ENCODE measurements around the gene DENND5A.
"Not testable (repeated sequence)": the region's sequence is repeated elsewhere in the genome, so short reads cannot be mapped to it uniquely, and the experiment has no call there.

The DENND5A gene

DNA sequence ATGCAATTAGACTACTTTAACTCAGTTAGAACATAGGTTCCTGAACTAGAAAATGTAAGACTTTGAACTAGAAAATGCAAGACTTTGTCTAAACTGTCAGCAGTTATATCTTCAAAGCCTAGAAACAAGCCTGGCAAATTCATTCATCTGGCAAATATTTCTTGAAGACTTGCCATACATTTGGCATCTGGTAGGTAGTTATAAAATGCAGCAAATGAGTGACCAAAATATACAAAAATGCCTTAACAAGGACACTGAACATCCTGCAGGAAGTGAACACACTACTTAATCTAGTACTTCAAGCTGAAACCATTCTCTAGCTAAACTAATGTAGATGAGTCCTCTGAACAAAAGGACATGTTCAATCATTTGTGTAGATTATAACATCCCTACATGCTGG is 89.0 kb downstream of the DENND5A start:
- no peak for DNase-seq (ENCODE audit: low spot score)

DNA sequence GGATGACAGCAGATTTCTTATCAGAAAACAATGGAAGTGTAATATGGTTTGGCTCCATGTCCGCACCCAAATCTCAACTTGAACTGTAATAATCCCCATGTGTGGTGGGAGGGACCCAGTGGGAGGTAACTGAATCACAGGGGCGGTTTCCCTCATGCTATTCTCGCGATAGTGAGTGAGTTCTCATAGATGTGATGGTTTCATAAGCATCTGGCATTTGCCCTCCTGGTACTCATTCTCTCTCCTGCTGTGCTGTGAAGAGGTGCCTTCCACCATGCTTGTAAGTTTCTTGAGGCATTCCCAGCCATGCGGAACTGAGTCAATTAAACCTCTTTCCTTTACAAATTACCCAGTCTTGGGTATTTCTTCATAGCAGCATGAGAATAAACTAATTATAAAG is 92.8 kb downstream of the DENND5A start:
- DNase-seq (ENCODE audit: low spot score), result peak; percentile 46

DNA sequence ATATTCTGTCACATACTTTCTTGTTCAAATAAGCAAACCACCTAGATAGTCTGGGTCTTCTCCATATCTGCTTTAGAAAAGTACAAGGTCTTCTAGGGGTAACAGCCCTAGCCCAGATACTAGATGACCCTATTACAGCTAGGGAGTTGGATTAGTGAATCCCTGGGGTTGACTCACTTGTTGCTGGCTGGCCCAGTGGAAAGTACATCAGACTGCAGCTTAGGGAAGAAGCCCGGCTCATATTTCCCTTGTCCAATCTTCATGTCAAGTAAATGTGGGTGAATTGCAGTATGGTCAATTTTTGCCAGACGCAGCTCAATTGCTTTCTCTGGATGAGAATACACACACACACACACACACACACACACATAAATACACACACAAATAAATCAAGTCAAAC is 94.7 kb downstream of the DENND5A start:
- DNase-seq (ENCODE audit: low spot score), result peak; percentile 46

DNA sequence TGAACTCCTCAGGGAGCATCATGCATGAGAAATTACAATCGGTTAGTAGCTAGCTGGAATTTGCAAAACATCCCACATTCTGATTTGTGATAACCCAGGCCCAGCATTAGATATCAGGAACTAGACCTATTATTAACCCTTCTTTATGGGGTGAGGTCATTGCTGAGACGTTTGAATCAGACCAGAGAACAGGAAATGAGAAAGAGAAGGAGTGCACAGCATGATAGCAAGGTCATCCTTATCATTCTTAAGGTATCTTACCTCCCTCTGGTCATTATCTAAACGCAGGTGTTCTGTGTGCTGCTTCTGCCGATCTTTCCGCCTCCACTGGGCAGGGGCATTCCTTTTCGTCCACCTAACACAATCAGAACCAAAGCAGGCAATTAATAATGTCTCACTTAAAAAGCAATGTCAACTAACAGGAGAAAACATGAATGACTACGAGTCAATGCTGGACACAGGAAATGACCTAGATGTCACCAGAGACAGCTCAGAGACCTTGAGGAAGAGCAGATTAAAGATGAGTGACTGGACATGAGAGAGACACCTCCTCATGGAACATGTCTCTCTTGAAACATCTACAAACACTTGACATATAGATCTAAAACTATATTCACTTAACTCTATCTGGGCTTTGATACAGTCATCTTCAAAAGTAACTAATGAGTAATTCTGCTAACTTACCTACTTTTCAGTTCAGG is 95.4 kb downstream of the DENND5A start:
- peak; percentile 79 for DNase-seq (ENCODE audit: low spot score)

DNA sequence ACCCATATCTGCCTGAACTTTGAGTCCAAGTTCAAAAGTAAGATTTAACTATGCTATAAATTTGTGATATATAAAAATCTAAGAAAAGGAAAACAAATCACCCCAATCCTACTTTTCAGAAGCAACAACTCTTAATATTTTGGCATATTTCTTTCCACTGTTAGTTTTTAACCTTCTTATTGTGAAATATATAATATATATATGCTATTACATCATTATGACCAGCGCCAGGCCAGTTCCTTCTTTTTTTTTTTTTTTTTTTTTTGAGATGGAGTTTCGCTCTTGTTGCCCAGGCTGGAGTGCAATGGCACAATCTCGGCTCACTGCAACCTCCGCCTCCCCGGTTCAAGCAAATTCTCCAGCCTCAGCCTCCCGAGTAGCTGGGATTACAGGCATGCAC is 103.2 kb downstream of the DENND5A start:
- DNase-seq (ENCODE audit: low spot score), result not testable (repeated sequence)

DNA sequence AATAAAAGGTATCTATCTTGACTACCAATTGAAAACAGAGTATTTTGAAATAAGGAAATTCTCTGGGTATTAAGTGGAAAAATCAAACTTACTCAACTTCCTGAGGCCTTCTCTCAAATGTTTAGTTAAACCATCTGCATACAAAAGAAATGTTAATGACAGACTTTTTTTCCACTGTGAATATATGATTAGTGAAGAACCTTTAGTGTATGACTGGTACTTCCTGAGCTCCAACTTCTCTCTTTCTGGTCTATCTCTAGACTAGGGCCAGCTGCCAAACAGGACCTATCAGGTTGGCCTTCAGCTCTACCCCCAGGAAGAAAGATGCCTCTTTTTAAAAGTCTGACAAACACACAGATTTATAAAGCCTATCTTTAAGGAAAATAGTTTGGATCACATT is 105.0 kb downstream of the DENND5A start:
- DNase-seq (ENCODE audit: low spot score), result no peak

GRCh38 chr11:9158898-9159391 is 106.2 kb downstream of the DENND5A start:
- DNase-seq (ENCODE audit: low spot score), result peak; percentile 39

DNA sequence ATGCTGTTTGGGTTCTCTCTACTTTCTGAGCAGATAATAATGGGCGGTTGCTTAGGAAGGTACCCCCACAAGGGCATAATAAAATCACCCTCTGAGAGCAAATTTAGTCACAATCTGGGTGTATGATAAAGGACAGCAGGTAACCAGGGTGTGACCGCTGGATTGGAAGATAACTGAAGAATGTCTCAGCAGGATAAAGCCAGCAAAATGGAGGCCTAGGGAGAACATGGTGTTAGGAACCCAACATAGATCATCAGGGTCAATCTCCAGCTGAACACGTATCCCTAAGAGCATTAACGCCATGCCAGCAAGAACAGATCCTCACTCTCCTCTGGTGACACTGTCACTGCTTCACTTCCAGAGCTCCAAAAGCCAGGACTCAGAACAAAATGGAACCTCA is 109.2 kb downstream of the DENND5A start:
- no peak for DNase-seq (ENCODE audit: low spot score)

DNA sequence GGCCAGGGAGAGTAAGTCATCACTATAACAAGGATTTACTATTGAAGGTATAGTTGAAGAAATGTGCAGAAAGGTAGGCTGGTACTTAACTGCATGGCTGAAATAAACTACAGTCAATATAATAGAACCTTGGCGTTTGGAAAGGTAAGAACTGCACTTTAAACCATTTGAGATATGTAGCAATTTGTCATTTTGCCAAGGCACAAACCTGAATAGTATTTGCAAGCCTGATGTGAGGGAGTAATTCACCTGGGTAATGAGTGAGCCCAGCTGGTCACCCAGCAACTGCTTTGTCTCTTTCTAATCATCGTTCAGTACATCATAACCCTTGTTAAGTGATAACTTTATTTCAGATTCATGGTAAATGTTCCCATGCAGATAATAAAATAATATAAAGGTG is 111.5 kb downstream of the DENND5A start:
- DNase-seq (ENCODE audit: low spot score), result no peak

DNA sequence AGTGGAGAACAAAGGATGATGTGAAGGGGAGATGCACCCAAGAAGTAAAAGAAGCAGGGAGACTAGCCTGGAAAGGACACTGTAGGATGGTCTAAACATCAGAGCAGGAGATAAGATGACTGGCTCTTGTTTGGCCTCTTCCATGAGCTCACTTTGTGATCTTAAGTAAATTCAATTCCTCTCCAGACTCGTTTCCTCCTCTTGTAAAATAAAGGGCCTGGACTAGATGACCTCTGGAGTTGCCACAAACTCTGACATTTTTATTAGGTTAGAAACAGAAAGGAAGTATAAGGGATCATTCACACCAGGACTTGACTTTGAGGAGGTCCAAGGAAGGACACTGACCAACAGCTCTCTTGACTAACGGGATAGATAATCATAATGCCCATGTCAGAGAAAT is 113.5 kb downstream of the DENND5A start:
- DNase-seq (ENCODE audit: low spot score), result no peak

GRCh38 chr11:9150926-9151325 is 114.2 kb downstream of the DENND5A start:
- DNase-seq (ENCODE audit: low spot score), result peak; percentile 21

DNA sequence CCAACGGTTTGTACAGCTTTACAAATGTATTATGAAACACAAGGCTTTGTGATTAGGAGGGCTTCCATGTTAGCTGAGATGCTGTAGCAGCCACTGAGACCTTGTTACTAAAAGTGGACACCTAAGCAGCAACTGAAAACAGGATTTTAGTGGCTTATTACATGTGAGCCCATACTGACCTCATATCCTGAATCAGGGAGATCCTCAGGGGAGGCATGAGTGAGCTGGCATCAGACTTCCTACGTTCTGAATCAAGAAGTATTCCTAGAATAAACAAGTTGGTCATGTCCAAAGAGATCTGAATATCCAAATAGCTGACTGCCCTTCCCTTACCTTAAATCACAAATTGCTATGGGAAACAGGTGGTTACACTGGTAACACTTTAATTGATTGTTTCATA is 114.6 kb downstream of the DENND5A start:
- peak; percentile 84 for DNase-seq (ENCODE audit: low spot score)

GRCh38 chr11:9148727-9149126 is 116.4 kb downstream of the DENND5A start:
- DNase-seq (ENCODE audit: low spot score), result no peak

GRCh38 chr11:9148035-9148434 is 117.1 kb downstream of the DENND5A start:
- no peak for DNase-seq (ENCODE audit: low spot score)

- DNase-seq (ENCODE audit: low spot score), result no peak
These were observed 118.7 kb downstream of the DENND5A start for GRCh38 chr11:9146477-9146876.

DNA sequence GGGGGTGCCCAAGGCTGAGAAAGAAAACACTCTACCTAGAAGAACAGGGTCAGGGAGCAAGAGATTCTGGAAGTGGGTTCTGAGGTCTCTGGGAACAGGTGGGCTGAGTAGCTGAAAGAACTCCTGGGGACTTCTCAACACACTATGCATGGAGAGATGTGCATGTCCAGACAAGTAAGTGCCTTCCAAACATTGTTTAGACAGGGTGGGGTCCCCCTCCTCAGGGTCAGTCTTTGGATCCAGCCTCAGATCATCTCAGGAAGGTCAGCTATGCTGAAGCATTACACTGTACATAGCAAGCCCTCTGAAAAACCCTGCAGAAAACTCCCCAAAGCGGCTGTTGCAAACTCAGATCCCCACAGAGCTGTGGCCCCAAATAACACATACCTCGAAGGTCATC is 119.9 kb downstream of the DENND5A start:
- no peak for DNase-seq (ENCODE audit: low spot score)

- peak; percentile 53 for DNase-seq (ENCODE audit: low spot score)
These were observed 120.3 kb downstream of the DENND5A start for GRCh38 chr11:9144828-9145227.

GRCh38 chr11:9143721-9144120 is 121.4 kb downstream of the DENND5A start:
- no peak for DNase-seq (ENCODE audit: low spot score)

DNA sequence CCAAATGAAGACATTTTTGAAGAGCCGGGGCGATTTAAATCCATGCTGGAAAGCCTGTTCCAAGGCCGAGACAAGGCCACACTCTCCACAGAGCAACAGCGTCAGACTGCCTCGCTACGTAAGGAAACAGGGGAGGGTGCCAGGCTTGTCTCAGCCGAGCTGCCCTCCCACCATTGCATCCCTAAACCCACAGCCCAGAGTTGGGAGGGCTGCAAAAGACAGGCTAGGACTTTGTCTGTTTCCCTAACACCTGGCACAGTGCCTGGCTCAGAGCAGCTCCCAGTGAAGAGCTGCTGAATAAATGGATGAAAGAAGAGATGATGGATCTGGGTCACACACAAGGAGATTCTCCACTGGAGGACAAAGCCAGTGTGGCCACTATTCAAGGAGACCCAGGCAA is 122.4 kb downstream of the DENND5A start:
- no peak for DNase-seq (ENCODE audit: low spot score)

DNA sequence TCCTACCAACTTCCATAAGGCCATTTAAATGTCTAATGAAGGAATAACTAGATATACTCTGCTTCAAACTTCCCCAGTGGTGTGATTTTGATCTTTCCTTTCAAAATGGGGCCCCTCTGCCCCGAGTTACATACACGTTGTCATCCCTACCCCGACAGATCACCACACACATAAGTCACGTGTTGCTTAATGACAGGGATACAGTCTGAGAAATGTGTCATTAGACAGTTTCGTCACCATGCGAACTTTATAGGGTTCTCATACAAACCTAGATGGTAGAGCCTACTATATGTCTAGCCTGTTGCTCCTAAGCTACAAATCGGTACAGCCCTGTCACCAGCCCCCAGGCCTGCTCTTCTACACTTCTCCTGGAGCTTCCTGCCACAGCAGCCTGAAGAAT is 124.0 kb downstream of the DENND5A start:
- no peak for DNase-seq (ENCODE audit: low spot score)

DNA sequence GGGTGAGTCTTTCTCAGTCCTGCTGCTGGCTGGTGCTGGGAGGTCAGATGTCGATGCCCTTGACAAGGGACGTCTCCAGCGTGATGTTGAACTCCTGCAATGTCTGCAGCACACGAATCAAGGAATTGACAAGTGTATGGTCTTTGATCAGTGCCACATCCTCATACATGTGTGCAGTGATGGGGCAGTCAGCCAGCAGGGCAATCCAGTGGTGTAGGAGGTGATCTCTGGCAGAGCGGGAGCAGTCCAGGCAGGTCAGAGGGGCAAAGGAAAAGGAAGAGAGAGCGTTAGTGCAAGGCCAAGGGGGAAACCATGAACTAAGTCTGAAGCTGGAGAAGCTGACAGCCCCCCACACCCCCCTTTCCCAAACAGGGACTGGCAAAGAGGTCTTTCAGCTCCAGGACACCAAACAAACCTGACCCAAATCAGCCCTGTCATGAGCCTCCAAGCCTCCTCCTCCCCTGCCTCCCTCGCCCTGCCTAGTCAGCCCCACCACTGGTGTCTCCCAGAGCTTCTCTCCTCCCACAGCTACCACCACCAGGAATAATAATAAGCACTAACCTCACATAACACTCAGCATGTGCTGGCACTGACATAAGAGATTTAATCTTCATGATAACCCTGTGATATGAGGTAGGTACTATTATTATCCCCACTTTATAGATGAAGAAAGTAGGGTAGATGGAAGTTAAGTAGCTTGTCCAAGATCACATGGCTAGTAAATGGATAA is 125.4 kb downstream of the DENND5A start:
- DNase-seq (ENCODE audit: low spot score), result peak; percentile 70

GRCh38 chr11:9138612-9139579 is 126.3 kb downstream of the DENND5A start:
- peak; percentile 95 for DNase-seq (ENCODE audit: low spot score)

GRCh38 chr11:9138133-9138453 is 127.1 kb downstream of the DENND5A start:
- DNase-seq (ENCODE audit: low spot score), result peak; percentile 6

Measured in kidney tubule cell (primary cell).